Endothelial cell of umbilical vein (primary cell): Measurements from ENCODE around the gene OR2H1. TPM values are rescaled to one million over a fixed set of nuclear protein-coding genes. Genes with fewer than 3 reads are reported as not detected.

Source experiments
- BruUV-seq: library from RNA; stranded (reverse); fragments of 400-500 nt; replicated peaks from 2 replicates; lab custom pipeline; 2021; lab: Mats Ljungman, UMichigan
- CTCF ChIA-PET: fragments of 300-600, 350-600 bp; sonication (Branson Sonifier 250); formaldehyde crosslinking; loops from one replicate; lab custom pipeline; 2021; ENCODE audit warnings: antibody characterized with exemption, inconsistent platforms; lab: Charles Lee
- POLR2A ChIA-PET: fragments of 300-600, 350-600 bp; sonication (Branson Sonifier 250); formaldehyde crosslinking; loops from one replicate; lab custom pipeline; 2021; ENCODE audit warnings: antibody characterized with exemption, inconsistent platforms; lab: Charles Lee
- DNase-seq: peaks from one replicate; pipeline ENCODE4 v3.0.0-alpha.2; 2011; ENCODE audit warnings: low read depth, low spot score
- FAIRE-seq: peaks from 2 replicates; lab custom pipeline; 2011; peaks lifted over from hg19 to GRCh38; lab: Jason Lieb, UNC
- H2AFZ ChIP-seq: 2 replicates; pipeline ENCODE4 v1.6.0; 2012; ENCODE audit warnings: low read depth, low read length, control low read depth, inconsistent platforms
- H3K27ac ChIP-seq: 2 replicates; pipeline ENCODE4 v1.5.1; 2011; ENCODE audit warnings: low read depth, mild to moderate bottlenecking, control low read depth, low read length, moderate library complexity; ENCODE audit not compliant: insufficient read depth
- H3K27me3 ChIP-seq, 2 experiments: 2 replicates each; pipeline versions ENCODE4 v1.6.0 to v1.6.1; 2011; ENCODE audit warnings: low read length in 2 of 2, mixed read lengths in 1 of 2; ENCODE audit not compliant: control insufficient read depth in 2 of 2, insufficient read depth in 2 of 2
- H3K36me3 ChIP-seq, 2 experiments: 2 replicates in 1 of 2; 3 replicates in 1 of 2; pipeline ENCODE4 v1.5.1; 2011; ENCODE audit warnings: low read length in 2 of 2, mild to moderate bottlenecking in 1 of 2, moderate library complexity in 1 of 2; ENCODE audit not compliant: control insufficient read depth in 2 of 2, insufficient read depth in 2 of 2; ENCODE audit errors: extremely low read depth in 1 of 2
- H3K4me1 ChIP-seq: 3 replicates; pipeline ENCODE4 v1.5.1; 2011; ENCODE audit warnings: mild to moderate bottlenecking, low read length; ENCODE audit not compliant: control insufficient read depth, insufficient read depth; ENCODE audit errors: extremely low read depth
- H3K4me2 ChIP-seq: 2 replicates; pipeline ENCODE4 v1.6.1; 2011; ENCODE audit warnings: low read length, control low read depth, mixed read lengths; ENCODE audit not compliant: insufficient read depth
- H3K4me3 ChIP-seq, 3 experiments: fragments of 200-600 bp in 1 of 3; sonication (generic), shearing (Covaris generic) in 1 of 3; replicated peaks in 1 of 3; 2 replicates each; pipeline ENCODE4 v1.5.1; 2011 to 2016; ENCODE audit warnings: control low read depth in 3 of 3, low read length in 3 of 3, mild to moderate bottlenecking in 2 of 3, inconsistent platforms in 1 of 3, low read depth in 1 of 3, moderate library complexity in 1 of 3; ENCODE audit not compliant: insufficient read depth in 1 of 3
- H3K79me2 ChIP-seq: 2 replicates; pipeline ENCODE4 v1.6.0; 2012; ENCODE audit warnings: low read length, inconsistent platforms; ENCODE audit not compliant: control insufficient read depth, insufficient read depth
- H3K9ac ChIP-seq: replicated peaks from 2 replicates; pipeline ENCODE3; 2011; ENCODE audit warnings: low read length, control low read depth; ENCODE audit not compliant: insufficient read depth; ENCODE audit errors: extremely low read depth
- H3K9me1 ChIP-seq: replicated peaks from 3 replicates; pipeline ENCODE4 v1.6.0; 2011; ENCODE audit warnings: mild to moderate bottlenecking, low read length; ENCODE audit not compliant: control insufficient read depth, insufficient read depth; ENCODE audit errors: extremely low read depth
- H3K9me3 ChIP-seq: replicated peaks from 2 replicates; pipeline ENCODE4 v1.5.1; 2012; ENCODE audit warnings: low read length, inconsistent platforms; ENCODE audit not compliant: control insufficient read depth, insufficient read depth
- H4K20me1 ChIP-seq: replicated peaks from 2 replicates; pipeline ENCODE3; 2011; ENCODE audit warnings: mild to moderate bottlenecking, low read length; ENCODE audit not compliant: control insufficient read depth, insufficient read depth; ENCODE audit errors: extremely low read depth
- EZH2 ChIP-seq: IDR thresholded peaks from 2 replicates; pipeline ENCODE4 v1.6.1; 2012; ENCODE audit warnings: borderline replicate concordance, low read depth, mild to moderate bottlenecking, moderate library complexity, low read length, inconsistent platforms; ENCODE audit not compliant: severe bottlenecking
- FOS ChIP-seq: IDR thresholded peaks from 2 replicates; pipeline ENCODE4 v1.6.1; 2011; ENCODE audit warnings: mild to moderate bottlenecking, low read length, moderate library complexity, borderline replicate concordance; ENCODE audit not compliant: insufficient read depth
- GATA2 ChIP-seq: IDR thresholded peaks from 2 replicates; pipeline ENCODE4 v1.7.0; 2011; ENCODE audit warnings: low read depth, mild to moderate bottlenecking, moderate library complexity, mixed read lengths, low read length; ENCODE audit not compliant: insufficient read length, insufficient read depth
- JUN ChIP-seq: IDR thresholded peaks from 2 replicates; pipeline ENCODE4 v1.6.1; 2011; ENCODE audit warnings: borderline replicate concordance, low read depth; ENCODE audit not compliant: insufficient read length, insufficient read depth
- MYC ChIP-seq: IDR thresholded peaks from one replicate; pipeline ENCODE4 v1.6.1; 2011; ENCODE audit warnings: mild to moderate bottlenecking, low read depth, low read length
- POLR2A ChIP-seq: IDR thresholded peaks from 2 replicates; pipeline ENCODE4 v1.6.1; 2012; ENCODE audit warnings: low read depth, mild to moderate bottlenecking, control low read depth, low read length
- POLR2AphosphoS5 ChIP-seq: IDR thresholded peaks from 2 replicates; pipeline ENCODE4 v1.6.1; 2012; ENCODE audit warnings: low read depth, mild to moderate bottlenecking, control low read depth, low read length, moderate library complexity; ENCODE audit not compliant: insufficient read depth
- dilution Hi-C: fragments of 300-500 bp; cut with MboI; formaldehyde crosslinking; loops from one replicate; pipeline ENCODE4 v1.15.0; 2019; ENCODE audit warnings: low sequenced_read_pairs; ENCODE audit not compliant: extremely low pct_ligation_motif_present
- intact Hi-C: fragments of 100-400 bp; cut with micrococcal nuclease; formaldehyde crosslinking; loops from one replicate; pipeline ENCODE4 v1.10.0; 2022
- polyA plus RNA-seq, 4 experiments: library from polyadenylated mRNA; depleted of rRNA in 3 of 4; stranded (reverse) in 3 of 4; unstranded in 1 of 4; fragments of >200 nt; gene quantifications; 2 replicates each; pipeline versions ENCODE4 v1.2.1 to v1.2.3, GENCODE V29; 2011 to 2012; ENCODE audit warnings: missing spikeins in 1 of 4
- total RNA-seq: library from RNA; stranded (reverse); gene quantifications from 2 replicates; pipeline ENCODE4 v1.2.3, GENCODE V29; 2021
- TF ChIP-seq, protein P1 (sequence below), 2 donors: IDR thresholded peaks; 1 replicate in 1 of 2; 2 replicates in 1 of 2; pipeline ENCODE4 v1.5.1; 2011; ENCODE audit warnings: low read length in 2 of 2, mild to moderate bottlenecking in 2 of 2, moderate library complexity in 2 of 2, control low read depth in 1 of 2, inconsistent platforms in 1 of 2, low read depth in 1 of 2; ENCODE audit not compliant: insufficient read depth in 1 of 2; ENCODE audit errors: extremely low read depth in 1 of 2
- TF ChIP-seq, protein P2 (sequence below): IDR thresholded peaks from 2 replicates; pipeline ENCODE4 v1.6.1; 2011; ENCODE audit not compliant: insufficient read depth, insufficient read length

Gene OR2H1
- total and polyA plus RNA-seq, 2 donors (not counting 3 experiments of a cell fraction or from before 2014, with no cell fraction given), result not detected

DNA sequence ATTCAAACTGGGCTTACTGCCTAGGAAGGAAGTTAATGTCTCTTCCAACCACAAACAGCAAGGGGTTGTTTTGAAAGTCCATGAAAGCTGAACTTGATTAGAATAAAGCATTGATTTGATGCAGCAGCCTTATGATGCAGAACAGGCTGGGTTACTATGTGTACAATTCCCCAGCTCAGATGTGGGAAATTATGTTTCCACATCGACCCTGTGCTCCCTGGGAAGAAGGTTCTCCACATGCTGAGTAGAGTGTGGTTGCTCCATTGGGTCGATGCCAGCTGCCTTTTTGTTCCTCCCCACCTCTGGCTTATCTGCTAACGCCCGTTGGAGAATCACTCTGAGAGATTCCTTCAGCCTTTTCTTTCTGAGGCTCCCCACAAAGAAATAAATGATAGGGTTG, 29.6 kb downstream of the OR2H1 start:
- intact Hi-C loops, result no loop called here
- Histone ChIP-seq H4K20me1 (no peaks in the 10 kb centered on the region), H3K4me3 (no peak overlapping the region), H3K4me1 (no peaks in the 10 kb centered on the region), H3K27ac (no peak overlapping the region), H3K9me3 (no peaks in the 10 kb centered on the region), H3K9me1 (no peaks in the 10 kb centered on the region), H2AFZ (no peak overlapping the region), H3K4me2 (no peak overlapping the region), H3K9ac (no peak overlapping the region), H3K79me2 (no peaks in the 10 kb centered on the region), H3K27me3 (no peaks in the 10 kb centered on the region), H3K36me3 (no peaks in the 10 kb centered on the region)
- ChIA-PET CTCF (no interaction called here), POLR2A (no interaction called here)
- FAIRE-seq, result no peak
- no peak for DNase-seq
- no TSS peak for BruUV-seq
- dilution Hi-C loops, result no loop called here
- TF ChIP-seq JUN, result no peak
- TF ChIP-seq EZH2, result no peak
- TF ChIP-seq FOS, result no peak
- no peak for TF ChIP-seq POLR2AphosphoS5
- no peak for TF ChIP-seq POLR2A
- TF ChIP-seq GATA2, result no peak
- TF ChIP-seq MYC, result no peak
- TF ChIP-seq, protein P1, sequence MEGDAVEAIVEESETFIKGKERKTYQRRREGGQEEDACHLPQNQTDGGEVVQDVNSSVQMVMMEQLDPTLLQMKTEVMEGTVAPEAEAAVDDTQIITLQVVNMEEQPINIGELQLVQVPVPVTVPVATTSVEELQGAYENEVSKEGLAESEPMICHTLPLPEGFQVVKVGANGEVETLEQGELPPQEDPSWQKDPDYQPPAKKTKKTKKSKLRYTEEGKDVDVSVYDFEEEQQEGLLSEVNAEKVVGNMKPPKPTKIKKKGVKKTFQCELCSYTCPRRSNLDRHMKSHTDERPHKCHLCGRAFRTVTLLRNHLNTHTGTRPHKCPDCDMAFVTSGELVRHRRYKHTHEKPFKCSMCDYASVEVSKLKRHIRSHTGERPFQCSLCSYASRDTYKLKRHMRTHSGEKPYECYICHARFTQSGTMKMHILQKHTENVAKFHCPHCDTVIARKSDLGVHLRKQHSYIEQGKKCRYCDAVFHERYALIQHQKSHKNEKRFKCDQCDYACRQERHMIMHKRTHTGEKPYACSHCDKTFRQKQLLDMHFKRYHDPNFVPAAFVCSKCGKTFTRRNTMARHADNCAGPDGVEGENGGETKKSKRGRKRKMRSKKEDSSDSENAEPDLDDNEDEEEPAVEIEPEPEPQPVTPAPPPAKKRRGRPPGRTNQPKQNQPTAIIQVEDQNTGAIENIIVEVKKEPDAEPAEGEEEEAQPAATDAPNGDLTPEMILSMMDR (IDR thresholded peaks at IDR 0.05; ENCODE audit: extremely low read depth in 1 of 2, insufficient read depth in 1 of 2, low read depth in 1 of 2, low read length in 2 of 2), result no peak
- TF ChIP-seq, protein P2, sequence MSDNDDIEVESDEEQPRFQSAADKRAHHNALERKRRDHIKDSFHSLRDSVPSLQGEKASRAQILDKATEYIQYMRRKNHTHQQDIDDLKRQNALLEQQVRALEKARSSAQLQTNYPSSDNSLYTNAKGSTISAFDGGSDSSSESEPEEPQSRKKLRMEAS, result no peak
